SK-N-SH (cell line): ENCODE data around the gene ADD2. TPM values are rescaled to one million over a fixed set of nuclear protein-coding genes. Genes with fewer than 3 reads are reported as not detected.

Experiments used
- CTCF ChIA-PET: fragments of 300-600, 350-600 bp; formaldehyde crosslinking; extraction: SDS; loops from one replicate; lab custom pipeline; 2021; lab: Yijun Ruan, JAX
- POLR2A ChIA-PET: fragments of 350-600 bp; sonication (Branson Sonifier 250); formaldehyde crosslinking; extraction: SDS; loops from one replicate; lab custom pipeline; 2020; ENCODE audit warnings: antibody characterized with exemption, inconsistent platforms; lab: Yijun Ruan, JAX
- DNase-seq: peaks from one replicate; pipeline ENCODE4 v3.0.0; 2012
- H2AFZ ChIP-seq: fragments of 200-600 bp; sonication (generic); 2 replicates; pipeline ENCODE4 v1.8.1; 2016; ENCODE audit warnings: antibody characterized with exemption, mild to moderate bottlenecking, low read depth
- H3F3A ChIP-seq: fragments of 200-600 bp; sonication (generic); replicated peaks from 2 replicates; pipeline ENCODE3; 2016; ENCODE audit warnings: antibody characterized with exemption, mild to moderate bottlenecking; ENCODE audit not compliant: insufficient read depth
- H3K27ac ChIP-seq, 2 experiments: fragments of 200-500 bp in 1 of 2; fragments of 200-600 bp in 1 of 2; sonication (Bioruptor generic) in 1 of 2; sonication (generic), shearing (Covaris generic) in 1 of 2; 2 replicates each; pipeline versions ENCODE4 v1.5.1 to v1.6.1; 2014 to 2016; ENCODE audit warnings: low read depth in 2 of 2, inconsistent platforms in 1 of 2, low read length in 1 of 2, mild to moderate bottlenecking in 1 of 2, mixed read lengths in 1 of 2
- H3K27me3 ChIP-seq: fragments of 200-600 bp; sonication (generic), shearing (Covaris generic); 2 replicates; pipeline ENCODE4 v1.6.1; 2016; ENCODE audit warnings: mixed run types; ENCODE audit not compliant: insufficient read depth
- H3K36me3 ChIP-seq, 2 experiments: fragments of 200-500 bp in 1 of 2; fragments of 200-600 bp in 1 of 2; sonication (Bioruptor generic) in 1 of 2; sonication (generic) in 1 of 2; replicated peaks in 1 of 2; 2 replicates each; pipeline versions ENCODE3 to v1.5.1; 2014 to 2016; ENCODE audit warnings: low read length in 1 of 2, mild to moderate bottlenecking in 1 of 2; ENCODE audit not compliant: insufficient read depth in 2 of 2, control insufficient read depth in 1 of 2
- H3K4me1 ChIP-seq, 2 experiments: fragments of 200-500 bp in 1 of 2; fragments of 200-600 bp in 1 of 2; sonication (Bioruptor generic) in 1 of 2; sonication (generic), shearing (Covaris generic) in 1 of 2; 2 replicates each; pipeline versions ENCODE4 v1.5.1 to v1.6.1; 2014 to 2016; ENCODE audit warnings: low read depth in 1 of 2, low read length in 1 of 2, mixed run types in 1 of 2; ENCODE audit not compliant: insufficient read depth in 2 of 2, control insufficient read depth in 1 of 2
- H3K4me2 ChIP-seq: fragments of 200-600 bp; sonication (generic), shearing (Covaris generic); 2 replicates; pipeline ENCODE4 v1.6.1; 2017; ENCODE audit warnings: mixed run types
- H3K4me3 ChIP-seq, 2 experiments: fragments of 200-500 bp in 1 of 2; fragments of 200-600 bp in 1 of 2; sonication (Bioruptor generic) in 1 of 2; sonication (generic), shearing (Covaris generic) in 1 of 2; 2 replicates each; pipeline versions ENCODE4 v1.5.1 to v1.8.1; 2014 to 2016; ENCODE audit warnings: low read depth in 2 of 2, inconsistent platforms in 1 of 2, low read length in 1 of 2, mild to moderate bottlenecking in 1 of 2, mixed read lengths in 1 of 2, moderate library complexity in 1 of 2
- H3K79me2 ChIP-seq: fragments of 200-600 bp; sonication (generic); 2 replicates; pipeline ENCODE4 v1.8.1; 2017; ENCODE audit warnings: mild to moderate bottlenecking; ENCODE audit not compliant: insufficient read depth
- H3K9ac ChIP-seq: fragments of 200-600 bp; sonication (generic); 2 replicates; pipeline ENCODE4 v1.6.1; 2017; ENCODE audit warnings: mixed run types
- H3K9me2 ChIP-seq: fragments of 200-600 bp; sonication (generic); 2 replicates; pipeline ENCODE4 v1.6.1; 2017; ENCODE audit warnings: mixed run types
- H3K9me3 ChIP-seq: fragments of 200-600 bp; sonication (generic); 2 replicates; pipeline ENCODE4 v1.6.1; 2017; ENCODE audit warnings: mixed run types, mild to moderate bottlenecking, moderate library complexity
- H4K20me1 ChIP-seq: fragments of 200-600 bp; sonication (generic); 2 replicates; pipeline ENCODE4 v1.6.1; 2017; ENCODE audit warnings: mild to moderate bottlenecking, mixed run types; ENCODE audit not compliant: insufficient read depth
- ELF1 ChIP-seq: IDR thresholded peaks from 2 replicates; pipeline ENCODE4 v1.4.0; 2012
- EP300 ChIP-seq, 2 experiments: IDR thresholded peaks; 2 replicates each; pipeline versions ENCODE4 v1.4.0 to v1.6.1; 2012; ENCODE audit warnings: borderline replicate concordance in 1 of 2, low read depth in 1 of 2, low read length in 1 of 2
- JUND ChIP-seq: IDR thresholded peaks from 2 replicates; pipeline ENCODE4 v1.4.0; 2012
- RAD21 ChIP-seq: IDR thresholded peaks from 2 replicates; pipeline ENCODE4 v1.6.1; 2012; ENCODE audit warnings: mild to moderate bottlenecking, low read length
- REST ChIP-seq: IDR thresholded peaks from 2 replicates; pipeline ENCODE4 v1.6.1; 2012; ENCODE audit warnings: mild to moderate bottlenecking, low read depth, low read length, moderate library complexity
- RXRA ChIP-seq: IDR thresholded peaks from 2 replicates; pipeline ENCODE4 v1.4.0; 2012; ENCODE audit warnings: low read depth, mild to moderate bottlenecking, borderline replicate concordance
- SIN3A ChIP-seq: IDR thresholded peaks from 2 replicates; pipeline ENCODE4 v1.6.1; 2012; ENCODE audit warnings: low read depth, mild to moderate bottlenecking, low read length, moderate library complexity, borderline replicate concordance
- TCF12 ChIP-seq: IDR thresholded peaks from 2 replicates; pipeline ENCODE4 v1.4.0; 2012
- TEAD4 ChIP-seq: IDR thresholded peaks from 2 replicates; pipeline ENCODE4 v1.4.0; 2012; ENCODE audit warnings: mild to moderate bottlenecking, borderline replicate concordance; ENCODE audit not compliant: insufficient read depth
- YY1 ChIP-seq: IDR thresholded peaks from 2 replicates; pipeline ENCODE4 v1.4.0; 2012; ENCODE audit warnings: low read depth, mild to moderate bottlenecking
- WGBS: methylation state at CpG from one replicate; pipeline ENCODE4 v1.1.6; 2017; ENCODE audit warnings: low lambda C conversion rate; 5-methylcytosine and 5-hydroxymethylcytosine counted together
- polyA plus RNA-seq, 3 experiments: library from polyadenylated mRNA; depleted of rRNA; stranded (reverse); fragments of >200 nt; gene quantifications; 2 replicates each; pipeline ENCODE4 v1.2.3, GENCODE V29; 2012
- TF ChIP-seq, protein P1 (sequence below): IDR thresholded peaks from 2 replicates; pipeline ENCODE4 v1.4.0; 2012; ENCODE audit warnings: low read depth
- TF ChIP-seq, protein P2 (sequence below): IDR thresholded peaks from 2 replicates; pipeline ENCODE4 v1.4.0; 2012; ENCODE audit warnings: low read depth, borderline replicate concordance
- TF ChIP-seq, protein P3 (sequence below): fragments of 200-600 bp; sonication (generic); IDR thresholded peaks from 2 replicates; pipeline ENCODE4 v1.6.1; 2017; ENCODE audit warnings: antibody characterized with exemption, mild to moderate bottlenecking, moderate library complexity
- TF ChIP-seq, protein P4 (sequence below): fragments of 150-350 bp; IDR thresholded peaks from 2 replicates; pipeline ENCODE4 v1.6.1; 2017; ENCODE audit warnings: antibody characterized with exemption, low read length, low read depth, borderline replicate concordance

Gene ADD2
- polyA plus RNA-seq, 1 of the 3 experiments (the other 2 are of a cell fraction) = 0.30 TPM

DNA sequence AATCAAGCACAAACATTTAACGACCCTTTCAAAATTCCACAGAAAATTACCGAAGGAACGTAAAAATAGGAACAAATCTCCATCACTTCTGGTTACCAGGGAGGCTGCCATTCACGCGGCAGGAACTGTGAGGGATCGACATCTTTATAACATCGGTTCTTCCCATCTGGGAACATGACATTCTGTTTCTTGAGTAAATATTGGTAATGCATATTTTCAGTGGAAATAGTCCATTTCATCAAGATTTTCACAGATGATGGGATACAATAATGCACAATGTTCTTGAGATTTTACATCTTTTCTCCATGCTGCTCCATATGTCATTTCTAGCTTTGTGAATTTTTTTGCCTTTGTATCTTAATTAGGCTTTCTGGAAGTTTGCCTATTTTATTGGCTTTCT lies 10.0 kb downstream of the ADD2 start:
- H3K79me2 ChIP-seq = no peaks in the 10 kb centered on the region
- POLR2A ChIA-PET = interaction anchor here (2.2 kb wide), 1 partner anchor 10 kb away, joined by 5 read pairs; the partner anchor contains the start of gene ADD2
- H3K27ac ChIP-seq = no peak overlapping the region
- WGBS = 83% methylated on average over 7 of the region's 7 CpGs
- CTCF ChIA-PET = interaction anchor here (1.4 to 2.0 kb wide), 3 partner anchors 10 to 11 kb away, joined by 4 to 7 read pairs (median 4); partner anchors contain the start of gene ADD2
- no peak overlapping the region for H3K9ac ChIP-seq
- DNase-seq = no peak
- H3K36me3 ChIP-seq = no peaks in the 10 kb centered on the region
- no peaks in the 10 kb centered on the region for H4K20me1 ChIP-seq
- H3K4me1 ChIP-seq = no peaks in the 10 kb centered on the region
- H3K4me3 ChIP-seq = no peak overlapping the region
- no peak overlapping the region for H2AFZ ChIP-seq
- H3K27me3 ChIP-seq = no peaks in the 10 kb centered on the region; the same call in 1 of the 2 replicates
- no peak for TF ChIP-seq REST
- TF ChIP-seq RAD21 = no peak
- no peak for TF ChIP-seq TEAD4
- no peak for TF ChIP-seq YY1
- TF ChIP-seq, protein P1, sequence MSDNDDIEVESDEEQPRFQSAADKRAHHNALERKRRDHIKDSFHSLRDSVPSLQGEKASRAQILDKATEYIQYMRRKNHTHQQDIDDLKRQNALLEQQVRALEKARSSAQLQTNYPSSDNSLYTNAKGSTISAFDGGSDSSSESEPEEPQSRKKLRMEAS = no peak
- TF ChIP-seq, protein P2, sequence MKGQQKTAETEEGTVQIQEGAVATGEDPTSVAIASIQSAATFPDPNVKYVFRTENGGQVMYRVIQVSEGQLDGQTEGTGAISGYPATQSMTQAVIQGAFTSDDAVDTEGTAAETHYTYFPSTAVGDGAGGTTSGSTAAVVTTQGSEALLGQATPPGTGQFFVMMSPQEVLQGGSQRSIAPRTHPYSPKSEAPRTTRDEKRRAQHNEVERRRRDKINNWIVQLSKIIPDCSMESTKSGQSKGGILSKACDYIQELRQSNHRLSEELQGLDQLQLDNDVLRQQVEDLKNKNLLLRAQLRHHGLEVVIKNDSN = no peak
- TF ChIP-seq TCF12 = no peak
- no peak for TF ChIP-seq JUND
- TF ChIP-seq, protein P3, sequence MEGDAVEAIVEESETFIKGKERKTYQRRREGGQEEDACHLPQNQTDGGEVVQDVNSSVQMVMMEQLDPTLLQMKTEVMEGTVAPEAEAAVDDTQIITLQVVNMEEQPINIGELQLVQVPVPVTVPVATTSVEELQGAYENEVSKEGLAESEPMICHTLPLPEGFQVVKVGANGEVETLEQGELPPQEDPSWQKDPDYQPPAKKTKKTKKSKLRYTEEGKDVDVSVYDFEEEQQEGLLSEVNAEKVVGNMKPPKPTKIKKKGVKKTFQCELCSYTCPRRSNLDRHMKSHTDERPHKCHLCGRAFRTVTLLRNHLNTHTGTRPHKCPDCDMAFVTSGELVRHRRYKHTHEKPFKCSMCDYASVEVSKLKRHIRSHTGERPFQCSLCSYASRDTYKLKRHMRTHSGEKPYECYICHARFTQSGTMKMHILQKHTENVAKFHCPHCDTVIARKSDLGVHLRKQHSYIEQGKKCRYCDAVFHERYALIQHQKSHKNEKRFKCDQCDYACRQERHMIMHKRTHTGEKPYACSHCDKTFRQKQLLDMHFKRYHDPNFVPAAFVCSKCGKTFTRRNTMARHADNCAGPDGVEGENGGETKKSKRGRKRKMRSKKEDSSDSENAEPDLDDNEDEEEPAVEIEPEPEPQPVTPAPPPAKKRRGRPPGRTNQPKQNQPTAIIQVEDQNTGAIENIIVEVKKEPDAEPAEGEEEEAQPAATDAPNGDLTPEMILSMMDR = no peak
- TF ChIP-seq ELF1 = no peak
- TF ChIP-seq, protein P4, sequence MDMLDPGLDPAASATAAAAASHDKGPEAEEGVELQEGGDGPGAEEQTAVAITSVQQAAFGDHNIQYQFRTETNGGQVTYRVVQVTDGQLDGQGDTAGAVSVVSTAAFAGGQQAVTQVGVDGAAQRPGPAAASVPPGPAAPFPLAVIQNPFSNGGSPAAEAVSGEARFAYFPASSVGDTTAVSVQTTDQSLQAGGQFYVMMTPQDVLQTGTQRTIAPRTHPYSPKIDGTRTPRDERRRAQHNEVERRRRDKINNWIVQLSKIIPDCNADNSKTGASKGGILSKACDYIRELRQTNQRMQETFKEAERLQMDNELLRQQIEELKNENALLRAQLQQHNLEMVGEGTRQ = no peak
- TF ChIP-seq RXRA = no peak
- no peak for TF ChIP-seq SIN3A
- TF ChIP-seq EP300 (IDR thresholded peaks at IDR 0.05; ENCODE audit: borderline replicate concordance in 1 of 2, low read depth in 1 of 2, low read length in 1 of 2) = no peak
- no peaks in the 10 kb centered on the region for H3F3A ChIP-seq
- no peaks in the 10 kb centered on the region for H3K9me2 ChIP-seq
- no peaks in the 10 kb centered on the region for H3K9me3 ChIP-seq
- H3K4me2 ChIP-seq = no peak overlapping the region
